ENCODE data around the gene CREM. TPM values are rescaled to one million over a fixed set of nuclear protein-coding genes. Genes with fewer than 3 reads are reported as not detected.

The CREM gene
- total RNA-seq, 1 experiment from 2014 or later: 21.4 TPM

- DNase-seq (ENCODE audit: low read depth, low spot score) (no peak), ATAC-seq (no peak)
- ChIA-PET POLR2A (interaction anchor here (0.7 to 1.9 kb wide), 3 partner anchors 9 to 211 kb away, joined by 3 to 9 read pairs (median 3); partner anchors contain the start of gene CREM), CTCF (interaction anchor here (1.9 kb wide), 1 partner anchor 9 kb away, joined by 10 read pairs; no protein-coding TSS in a partner anchor), RAD21 (ENCODE audit: low non-redundant PET in 1 of 2, low total read pairs in 2 of 2, uncharacterized antibody in 2 of 2, unreplicated experiment in 2 of 2) (no interaction called here)
- Histone ChIP-seq H2AFZ (ENCODE audit: low read depth, low read length, poor library complexity, severe bottlenecking) (no peak overlapping the region), H3K9ac (ENCODE audit: low read length) (no peak overlapping the region), H3K36me3 (ENCODE audit: control insufficient read depth in 1 of 2, insufficient read depth in 2 of 2, low read length in 2 of 2) (no peaks in the 10 kb centered on the region), H3K4me1 (ENCODE audit: control insufficient read depth in 1 of 2, insufficient read depth in 2 of 2, low read length in 2 of 2) (0 out of 4 replicates have a peak, but pooled peaks cover 0 to 2% of the 10 kb centered on the region in 2 experiments), H3K27ac (ENCODE audit: low read depth, low read length) (no peak overlapping the region), H3K9me2 (ENCODE audit: insufficient read depth) (no peaks in the 10 kb centered on the region), H3K27me3 (ENCODE audit: insufficient read depth, low read length) (no peaks in the 10 kb centered on the region), H3K9me3 (ENCODE audit: control insufficient read depth in 1 of 2, insufficient read depth in 1 of 2, low read depth in 1 of 2, low read length in 2 of 2) (no peaks in the 10 kb centered on the region), H4K20me1 (ENCODE audit: insufficient read depth) (no peaks in the 10 kb centered on the region), H3K79me2 (ENCODE audit: insufficient read depth, low read length) (no peaks in the 10 kb centered on the region), H3K4me2 (ENCODE audit: low read length) (no peak overlapping the region), H3K4me3 (replicated peaks in 1 of 2; ENCODE audit: low read depth in 1 of 2, low read length in 2 of 2) (no peak overlapping the region)
- BruUV-seq (replicated peaks): no TSS peak
- intact Hi-C loops (cut with micrococcal nuclease): no loop called here
- no peak for TF ChIP-seq SRF (IDR thresholded peaks at IDR 0.05; ENCODE audit: low read depth)
- TF ChIP-seq CBX3 (IDR thresholded peaks at IDR 0.05; ENCODE audit: low read depth): no peak
- TF ChIP-seq ZBTB33 (IDR thresholded peaks at IDR 0.05; ENCODE audit: extremely low read depth, insufficient replicate concordance, low read length): no peak
- no peak for TF ChIP-seq EZH2 (IDR thresholded peaks at IDR 0.05)
- TF ChIP-seq ZNF274 (IDR thresholded peaks at IDR 0.05; ENCODE audit: low read depth, low read length): no peak
- no peak for TF ChIP-seq SP1 (IDR thresholded peaks at IDR 0.05; ENCODE audit: low read depth)
- no peak for TF ChIP-seq EGR1 (IDR thresholded peaks at IDR 0.05; ENCODE audit: low read depth)
Measured at GRCh38 chr10:35204650-35205319, 78.1 kb downstream of the CREM start.

All from HCT116 (cell line).